ENCODE results near the gene NDST1. TPM values are rescaled to one million over a fixed set of nuclear protein-coding genes. Genes with fewer than 3 reads are reported as not detected.

Gene NDST1
- polyA plus RNA-seq, 1 donor = 54.9 TPM

DNA sequence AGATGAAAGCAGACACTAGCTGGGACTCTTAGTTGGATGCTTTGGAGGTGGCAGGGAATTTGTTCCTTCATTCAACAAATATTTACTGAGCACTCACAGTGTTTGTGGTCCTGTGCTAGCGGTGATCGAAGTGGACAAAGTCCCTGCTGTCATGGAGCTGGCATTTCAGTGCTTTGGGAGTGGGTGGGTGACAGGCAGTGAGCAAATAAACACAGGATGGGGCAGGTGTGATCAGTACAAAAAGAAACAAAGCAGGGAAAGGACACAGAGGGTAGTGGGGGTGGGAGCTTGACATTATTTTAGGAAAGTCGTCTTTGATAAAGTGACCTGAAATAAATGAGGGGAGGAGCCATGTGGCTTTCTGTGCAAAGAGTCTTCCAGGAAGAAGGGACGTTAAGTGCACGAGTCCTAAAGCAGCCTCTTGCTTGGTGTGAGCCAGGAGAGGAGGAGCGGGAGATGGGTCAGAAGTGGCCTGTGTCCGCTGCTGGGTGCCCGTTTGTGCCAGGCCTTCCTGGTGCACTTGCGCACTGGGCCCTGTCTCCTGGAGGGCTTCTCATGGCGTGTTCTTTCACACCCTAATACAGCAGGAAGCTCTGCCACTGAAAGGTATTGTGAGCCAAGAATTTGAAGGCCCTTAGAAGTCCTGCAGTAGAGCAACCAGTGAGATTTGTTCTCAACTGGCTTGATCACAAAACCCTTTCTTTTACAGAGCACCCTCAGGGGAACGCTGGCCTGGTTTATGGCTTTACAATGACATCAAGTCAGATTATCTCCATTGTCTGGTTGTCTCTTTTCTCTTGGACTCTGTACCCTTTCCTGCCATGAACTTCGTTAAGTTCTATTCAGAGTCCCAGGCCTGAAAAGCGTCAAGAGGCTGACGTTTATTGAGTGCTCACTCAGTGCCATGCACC, 14.8 kb downstream of the NDST1 start:
- no peak for DNase-seq

DNA sequence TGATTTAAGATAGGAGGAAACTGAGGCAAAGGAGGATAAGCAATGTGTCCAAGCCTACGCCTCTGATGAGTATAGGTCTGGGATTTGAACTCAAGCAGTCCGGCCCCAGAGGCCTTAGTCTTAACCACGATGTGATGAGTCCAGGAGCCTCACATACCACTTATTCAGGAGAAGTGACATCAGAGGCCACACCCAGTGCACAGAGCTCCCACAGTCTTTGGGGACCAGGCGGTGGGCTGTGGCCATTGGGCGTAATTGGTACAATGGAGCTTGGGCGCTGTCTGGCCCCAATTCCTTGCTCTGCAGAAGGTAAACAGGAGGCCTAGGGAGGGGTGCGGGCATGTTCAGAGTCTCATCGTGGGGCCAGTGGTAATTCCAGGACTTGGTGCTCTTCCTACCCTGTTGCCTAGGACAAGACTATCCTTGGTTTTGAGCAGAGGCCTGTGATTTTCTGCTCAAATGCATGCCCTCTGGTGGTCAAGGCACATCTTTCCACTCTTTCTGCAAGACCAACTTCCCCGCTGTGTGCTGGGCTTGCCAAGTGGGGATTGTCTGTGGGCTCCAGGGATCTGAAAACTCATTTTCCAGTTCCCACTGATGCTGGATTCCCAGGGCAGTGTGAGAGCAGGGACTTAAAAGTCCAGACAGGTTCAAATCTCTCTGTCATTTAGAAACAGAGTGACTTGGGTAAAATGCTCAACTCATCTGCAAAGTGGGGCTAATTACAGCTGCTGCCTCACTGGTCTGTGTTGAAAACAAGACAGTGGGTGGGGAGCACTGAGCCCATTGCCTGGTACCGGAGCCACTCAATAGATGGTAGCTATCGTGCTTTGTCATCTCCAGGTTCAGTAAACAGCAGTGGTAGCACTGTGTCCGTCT, 15.8 kb downstream of the NDST1 start:
- DNase-seq = peak; percentile 41

DNA sequence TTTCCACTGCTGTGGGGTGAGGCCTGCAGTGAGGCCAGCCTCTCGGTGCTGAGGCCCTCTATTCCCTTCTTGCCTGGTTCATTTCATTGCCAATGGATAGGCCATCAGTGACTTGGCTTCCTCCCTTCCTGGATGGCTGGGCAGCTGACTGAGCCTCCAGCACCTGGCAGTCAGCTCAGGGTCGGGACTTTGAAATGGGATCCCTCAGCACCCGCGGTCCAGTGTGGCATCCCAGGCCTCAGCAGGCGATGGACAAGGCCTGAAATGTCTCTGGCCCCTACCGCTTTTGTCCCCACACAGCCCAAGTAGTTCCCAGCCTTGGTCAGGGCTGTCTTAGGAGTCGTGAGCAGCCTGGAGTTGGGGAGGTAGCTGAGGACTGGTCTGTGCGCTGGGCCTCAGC, 17.2 kb downstream of the NDST1 start:
- no peak for DNase-seq

DNA sequence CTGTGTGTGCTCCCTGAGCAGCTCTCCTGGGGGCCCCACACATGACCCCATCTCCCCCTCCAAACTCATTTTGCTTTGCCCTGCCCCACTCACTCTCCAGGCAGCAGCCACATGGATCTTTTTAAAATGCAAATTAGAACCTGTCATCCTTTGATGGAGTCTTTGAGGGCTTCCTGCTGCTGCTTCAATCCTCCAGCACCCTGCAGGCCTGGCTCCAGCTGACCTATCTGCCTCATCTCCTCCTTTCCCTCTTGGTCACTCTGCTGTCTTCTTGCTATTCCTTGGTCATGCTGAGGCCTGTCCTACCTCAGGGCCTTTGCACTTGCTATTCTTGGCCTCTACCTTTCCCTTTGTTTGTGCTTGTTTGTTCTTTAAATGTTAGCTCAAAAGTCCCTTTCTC, 17.9 kb downstream of the NDST1 start:
- no peak for DNase-seq

DNA sequence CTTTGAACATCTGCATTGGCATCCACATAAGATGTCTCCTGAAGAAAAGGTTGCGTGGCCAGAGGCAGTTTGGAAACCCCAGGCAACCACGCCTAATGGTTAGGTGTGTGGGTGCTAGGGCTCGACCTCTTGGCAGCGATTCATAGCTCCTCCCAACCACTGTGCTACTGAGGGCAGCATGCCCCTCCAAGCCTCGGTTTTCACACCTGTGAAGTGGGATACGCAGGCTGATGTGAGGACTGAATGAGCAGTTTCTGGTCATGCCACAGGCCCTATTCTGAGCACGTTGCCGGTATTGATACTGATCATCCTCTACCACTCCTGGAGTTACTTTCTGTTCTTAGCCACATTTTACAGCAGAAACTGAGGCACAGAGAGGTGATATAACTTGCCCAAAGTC, 19.1 kb downstream of the NDST1 start:
- no peak for DNase-seq

DNA sequence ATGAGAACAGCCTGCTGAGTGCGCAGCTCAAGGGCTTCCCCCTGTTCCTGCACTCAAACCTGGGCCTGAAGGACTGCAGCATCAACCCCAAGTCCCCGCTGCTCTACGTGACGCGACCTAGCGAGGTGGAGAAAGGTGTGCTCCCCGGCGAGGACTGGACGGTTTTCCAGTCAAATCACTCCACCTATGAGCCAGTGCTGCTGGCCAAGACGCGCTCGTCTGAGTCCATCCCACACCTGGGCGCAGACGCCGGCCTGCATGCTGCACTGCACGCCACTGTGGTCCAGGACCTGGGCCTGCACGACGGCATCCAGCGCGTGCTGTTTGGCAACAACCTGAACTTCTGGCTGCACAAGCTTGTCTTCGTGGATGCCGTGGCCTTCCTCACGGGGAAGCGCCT, 19.9 kb downstream of the NDST1 start:
- DNase-seq = no peak

DNA sequence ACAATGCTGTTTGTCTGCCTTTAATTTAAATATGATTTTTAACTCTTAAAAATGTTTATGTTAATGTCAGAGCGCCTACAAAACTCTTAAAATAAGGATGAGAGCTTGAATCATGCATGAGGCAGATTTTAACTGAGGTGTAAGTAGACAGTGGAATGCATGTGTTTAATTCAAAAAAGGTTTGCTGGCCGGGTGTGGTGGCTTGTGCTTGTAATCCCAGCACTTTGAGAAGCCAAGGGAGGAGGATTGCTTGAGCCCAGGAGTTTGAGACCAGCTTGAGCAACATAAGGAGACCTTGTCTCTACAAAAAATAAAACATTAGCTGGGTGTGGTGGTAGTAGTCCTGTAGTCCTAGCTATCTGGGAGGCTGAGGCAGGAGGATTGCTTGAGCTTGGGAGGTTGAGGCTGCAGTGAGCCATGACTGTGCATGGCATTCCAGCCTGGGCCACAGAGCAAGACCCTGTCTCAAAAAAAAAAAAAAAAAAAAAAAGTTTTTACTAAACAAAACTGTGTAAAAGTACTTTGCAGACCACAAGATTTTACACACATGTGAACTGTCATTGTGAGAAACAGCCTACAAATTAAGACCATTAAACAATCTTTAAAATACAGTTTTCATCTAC, 21.1 kb downstream of the NDST1 start:
- DNase-seq = no peak

DNA sequence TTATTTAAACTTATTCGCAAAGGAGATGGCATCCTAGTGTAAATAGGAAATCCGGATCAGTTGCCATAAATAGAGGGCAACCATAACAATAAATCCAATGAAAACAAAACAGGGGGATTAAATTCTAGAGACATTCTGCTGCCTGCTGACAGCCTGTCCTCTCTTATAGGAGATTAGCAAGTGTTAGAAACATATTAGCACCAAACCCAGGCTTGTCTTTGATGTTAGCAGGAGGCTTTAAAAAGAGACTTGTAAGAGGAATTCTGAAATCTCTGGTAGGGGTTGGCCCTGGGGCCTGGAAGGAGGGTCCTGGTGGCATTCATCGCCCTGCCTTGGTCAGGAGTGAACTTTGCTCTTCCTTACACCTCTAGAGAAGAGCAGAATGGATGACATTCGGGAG, 21.6 kb downstream of the NDST1 start:
- DNase-seq = no peak

DNA sequence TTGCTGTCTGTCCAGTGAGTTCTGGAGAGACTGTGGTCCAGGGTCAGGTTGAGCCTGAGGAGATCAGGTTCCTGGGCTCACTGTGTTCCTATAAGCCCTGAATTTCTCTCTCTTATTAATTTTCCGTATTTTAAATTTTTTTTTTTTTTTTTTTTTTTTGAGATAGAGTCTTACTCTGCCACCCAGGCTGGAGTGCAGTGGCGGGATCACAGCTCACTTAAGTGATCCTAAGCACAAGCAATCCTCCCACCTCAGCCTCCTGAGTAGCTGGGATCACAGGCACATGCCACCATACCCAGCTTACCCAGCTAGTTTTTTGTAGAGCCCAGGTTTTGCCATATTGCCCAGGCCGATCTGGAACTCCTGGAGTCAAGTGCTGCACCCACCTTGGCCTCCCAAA, 22.5 kb downstream of the NDST1 start:
- DNase-seq = no peak

DNA sequence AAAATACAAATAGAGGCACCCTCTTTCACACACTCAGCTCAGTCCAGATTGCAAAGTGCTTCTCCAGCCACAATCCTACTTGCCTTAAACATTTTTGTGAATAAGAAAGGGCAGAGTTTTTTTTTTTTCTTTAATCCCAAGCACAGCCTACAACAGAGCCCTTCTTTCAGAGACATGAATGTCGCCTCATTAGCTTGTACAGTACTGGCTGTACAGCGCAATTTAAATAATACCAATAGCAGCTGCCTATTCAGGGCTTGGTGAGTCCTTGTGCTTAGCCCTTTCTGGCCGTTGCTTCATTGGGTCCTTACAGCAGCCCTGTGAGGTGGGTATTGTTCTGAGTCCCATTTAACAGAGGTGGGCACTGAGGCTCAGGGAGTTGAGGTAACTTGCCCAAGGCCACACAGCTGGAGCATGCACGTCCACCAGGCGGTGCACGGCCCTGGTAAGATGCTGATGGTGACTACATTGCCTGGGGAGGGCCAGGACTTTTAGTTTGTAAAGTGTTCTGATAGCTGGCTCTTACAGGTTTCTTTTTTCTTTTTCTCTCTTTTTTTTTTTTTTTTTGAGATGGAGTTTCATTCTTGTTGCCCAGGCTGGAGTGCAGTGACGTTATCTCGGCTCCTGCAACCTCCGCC, 23.1 kb downstream of the NDST1 start:
- DNase-seq = no peak

DNA sequence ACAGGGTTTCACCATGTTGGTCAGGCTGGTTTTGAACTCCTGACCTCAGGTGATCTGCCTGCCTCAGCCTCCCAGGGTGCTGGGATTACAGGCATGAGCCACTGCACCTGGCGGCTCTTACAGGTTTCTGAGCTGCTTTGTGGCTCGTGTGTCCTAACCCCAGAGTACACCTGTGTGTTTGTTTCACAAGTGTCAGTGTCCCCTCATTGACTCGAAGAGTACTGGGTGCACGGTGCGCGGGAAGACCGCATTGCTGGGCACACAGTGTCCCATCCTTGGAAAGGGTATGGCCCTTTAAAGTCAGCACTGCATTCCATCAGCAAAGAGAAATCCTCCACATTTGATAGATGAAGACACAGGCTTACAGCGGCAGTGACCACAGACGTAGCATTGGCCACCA, 23.8 kb downstream of the NDST1 start:
- no peak for DNase-seq

DNA sequence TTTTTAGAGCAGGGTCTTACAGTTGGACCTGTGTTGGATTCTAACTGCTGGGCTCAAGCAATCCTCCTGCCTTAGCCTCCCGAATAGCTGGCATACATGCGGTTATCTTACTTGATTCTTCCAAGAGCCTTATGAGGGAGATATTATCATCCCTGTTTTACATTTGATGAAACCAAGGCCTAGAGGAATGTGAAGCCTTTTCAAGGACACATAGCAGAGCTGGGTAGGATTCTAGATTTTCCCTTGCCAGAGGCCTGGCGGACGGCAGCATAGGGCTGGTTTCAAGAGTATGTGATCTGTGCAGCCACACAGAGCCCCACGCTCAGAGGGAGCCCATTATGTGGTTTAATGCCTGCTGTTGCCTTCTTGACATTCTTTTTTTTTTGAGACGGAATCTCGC, 24.2 kb downstream of the NDST1 start:
- no peak for DNase-seq

DNA sequence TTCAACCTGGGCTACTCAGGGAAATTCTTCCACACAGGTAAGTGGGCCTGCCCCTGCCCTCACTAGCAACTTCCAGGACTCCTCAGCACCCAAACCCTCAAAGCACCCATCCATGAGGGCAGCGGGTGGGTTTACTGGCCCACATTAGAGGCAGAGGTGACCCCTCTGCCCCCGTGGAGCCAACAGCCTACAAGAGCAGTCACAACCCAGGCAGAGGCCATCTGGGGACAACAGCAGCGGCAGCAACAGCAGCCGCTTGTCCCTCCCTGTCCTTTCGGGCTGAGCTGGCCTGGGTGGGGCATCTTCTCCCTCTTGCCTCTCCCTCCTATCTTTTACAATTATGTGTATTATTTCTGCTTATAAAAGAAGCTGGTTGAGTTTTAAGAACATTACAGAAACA, 25.1 kb downstream of the NDST1 start:
- DNase-seq = no peak

DNA sequence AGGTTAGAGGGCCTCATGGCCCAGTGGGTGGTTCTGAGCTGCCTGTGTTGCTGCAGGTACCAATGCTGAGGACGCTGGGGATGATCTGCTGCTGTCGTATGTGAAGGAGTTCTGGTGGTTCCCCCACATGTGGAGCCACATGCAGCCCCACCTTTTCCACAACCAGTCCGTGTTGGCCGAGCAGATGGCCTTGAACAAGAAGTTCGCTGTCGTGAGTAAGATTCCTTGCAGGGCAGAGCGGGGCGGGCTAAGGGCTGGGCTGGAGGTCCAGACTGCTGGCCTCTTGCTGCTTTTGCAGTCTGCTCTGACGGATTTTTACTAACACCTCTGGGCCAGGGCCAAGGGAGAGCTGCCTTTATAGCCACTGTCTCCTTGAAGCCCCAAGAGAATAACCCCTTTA, 26.9 kb downstream of the NDST1 start:
- no peak for DNase-seq

DNA sequence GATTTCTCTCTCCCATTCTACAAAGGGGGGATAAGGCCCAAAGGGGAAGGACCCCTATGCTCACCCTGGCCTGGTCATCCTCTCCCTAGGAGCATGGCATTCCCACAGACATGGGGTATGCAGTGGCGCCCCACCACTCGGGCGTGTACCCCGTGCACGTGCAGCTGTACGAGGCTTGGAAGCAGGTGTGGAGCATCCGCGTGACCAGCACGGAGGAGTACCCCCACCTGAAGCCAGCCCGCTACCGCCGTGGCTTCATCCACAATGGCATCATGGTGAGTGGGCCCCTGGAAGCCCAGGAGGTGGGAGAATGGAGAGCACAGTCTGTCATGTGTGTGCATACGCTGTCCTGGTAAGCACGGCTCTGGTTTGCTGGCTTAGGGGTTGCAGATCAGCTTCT, 27.7 kb downstream of the NDST1 start:
- DNase-seq = no peak

DNA sequence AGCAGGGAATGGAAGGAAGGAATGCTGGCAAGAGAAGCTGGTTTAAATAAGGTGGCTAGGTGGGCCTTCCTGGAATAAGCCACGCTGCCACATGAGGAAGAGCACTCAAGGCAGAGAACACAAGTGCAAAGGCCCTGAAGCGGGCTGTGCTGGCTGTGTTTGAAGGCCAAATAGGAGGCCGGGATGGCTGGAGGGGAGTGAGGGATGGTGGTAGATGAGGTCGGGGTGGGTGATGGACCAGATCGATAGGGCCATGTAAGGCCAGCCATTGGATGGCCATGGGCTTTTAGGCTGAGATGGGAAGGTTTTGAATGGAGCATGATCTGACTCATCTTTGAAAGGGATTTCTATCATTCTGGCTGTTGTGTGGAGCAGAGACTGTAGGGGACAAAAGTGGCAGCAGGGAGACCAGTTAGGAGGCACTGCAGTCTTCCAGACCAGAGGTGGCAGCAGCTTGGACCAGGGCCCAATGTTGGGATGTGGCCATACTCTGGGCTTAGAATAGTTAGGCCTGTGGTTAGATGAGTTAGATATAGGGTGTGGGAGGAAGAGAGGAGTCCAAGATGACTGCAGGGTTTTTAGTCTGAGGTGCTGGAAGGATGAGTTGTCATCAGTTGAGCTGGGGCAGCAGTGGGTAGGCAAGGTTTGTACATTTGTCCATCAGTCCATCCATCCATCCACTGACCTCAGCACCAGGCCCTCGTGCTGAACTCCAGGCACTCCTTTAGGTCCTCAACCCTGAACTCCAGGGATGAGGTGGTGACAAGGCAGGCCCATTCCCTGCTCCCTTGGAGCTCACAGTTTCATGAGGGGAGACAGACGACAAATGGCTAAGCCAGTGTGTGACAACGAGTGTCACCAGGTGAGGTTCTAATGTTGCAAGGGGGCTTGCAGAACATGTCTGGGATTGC, 30.3 kb downstream of the NDST1 start:
- DNase-seq = no peak

DNA sequence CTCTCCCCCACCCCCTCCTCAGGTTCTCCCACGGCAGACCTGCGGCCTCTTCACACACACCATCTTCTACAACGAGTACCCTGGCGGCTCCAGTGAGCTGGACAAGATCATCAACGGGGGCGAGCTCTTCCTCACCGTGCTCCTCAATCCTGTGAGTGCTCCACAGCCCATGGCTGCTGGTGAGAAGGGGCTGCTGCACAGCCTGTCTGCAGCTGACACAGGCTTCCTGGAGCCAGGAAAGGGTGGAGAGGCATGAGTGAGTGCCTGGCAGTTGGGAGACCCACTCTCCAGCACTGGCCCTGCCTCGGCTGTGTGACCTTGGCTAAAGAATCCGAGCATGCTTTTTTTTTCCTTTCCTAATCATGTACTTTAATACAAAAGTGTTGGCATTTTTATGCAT, 31.3 kb downstream of the NDST1 start:
- no peak for DNase-seq

DNA sequence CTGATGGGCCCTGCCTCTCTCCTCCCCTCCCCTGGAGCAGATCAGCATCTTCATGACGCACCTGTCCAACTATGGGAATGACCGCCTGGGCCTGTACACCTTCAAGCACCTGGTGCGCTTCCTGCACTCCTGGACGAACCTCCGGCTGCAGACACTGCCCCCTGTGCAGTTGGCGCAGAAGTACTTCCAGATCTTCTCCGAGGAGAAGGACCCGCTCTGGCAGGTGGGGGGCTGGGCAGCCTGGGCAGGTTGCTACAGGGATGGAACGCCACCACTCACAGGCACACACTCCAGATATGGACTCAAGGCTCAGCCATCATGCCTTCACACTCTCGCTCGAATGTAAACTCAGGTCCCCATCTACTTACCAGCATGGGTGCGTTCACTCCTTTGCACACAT, 32.1 kb downstream of the NDST1 start:
- DNase-seq = no peak

DNA sequence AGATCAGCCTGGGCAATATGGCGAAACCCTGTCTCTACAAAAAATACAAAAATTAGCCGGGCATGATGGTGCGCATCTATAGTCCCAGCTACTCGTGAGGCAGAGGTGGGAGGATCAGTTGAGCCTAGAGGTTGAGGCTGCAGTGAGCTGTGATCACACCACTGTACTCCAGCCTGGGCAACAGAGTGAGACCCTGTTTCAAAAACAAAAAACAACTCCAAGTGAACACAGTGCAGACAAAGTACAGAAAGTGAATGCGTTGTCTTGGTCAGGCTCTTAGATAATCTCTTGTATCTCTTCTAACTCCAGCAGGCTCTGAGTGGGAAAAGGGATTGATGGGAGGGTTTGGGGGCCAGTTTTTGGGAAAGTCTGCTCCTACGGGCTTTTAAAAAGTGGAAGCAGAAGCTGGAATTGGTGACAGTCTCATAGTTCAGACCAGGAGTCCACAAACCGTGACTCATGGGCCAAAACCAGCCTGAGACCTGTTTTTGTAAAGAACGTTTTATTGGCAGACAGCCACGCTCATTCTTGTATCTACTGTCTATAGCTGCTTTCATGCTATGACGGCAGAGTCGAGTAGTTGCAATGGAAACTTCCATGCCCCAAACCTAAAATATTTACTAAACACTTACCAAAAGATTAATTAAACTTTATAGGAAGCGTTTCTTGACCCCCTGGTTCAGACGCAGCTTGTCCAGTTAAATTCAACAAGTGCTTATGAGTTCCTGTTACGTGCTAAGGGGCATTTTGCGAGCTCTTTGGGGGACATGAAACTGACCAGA, 32.9 kb downstream of the NDST1 start:
- no peak for DNase-seq

DNA sequence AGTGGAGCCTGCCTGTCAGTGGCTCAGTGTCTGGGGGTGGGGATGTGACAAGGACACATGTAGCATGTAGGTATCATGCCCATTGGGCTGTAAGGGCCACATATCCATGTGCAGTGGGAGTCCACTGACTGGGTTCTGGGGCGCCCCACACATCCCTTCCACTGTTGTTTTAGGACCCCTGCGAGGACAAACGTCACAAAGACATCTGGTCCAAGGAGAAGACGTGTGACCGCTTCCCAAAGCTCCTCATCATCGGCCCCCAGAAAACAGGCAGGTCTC, 33.4 kb downstream of the NDST1 start:
- no peak for DNase-seq

DNA sequence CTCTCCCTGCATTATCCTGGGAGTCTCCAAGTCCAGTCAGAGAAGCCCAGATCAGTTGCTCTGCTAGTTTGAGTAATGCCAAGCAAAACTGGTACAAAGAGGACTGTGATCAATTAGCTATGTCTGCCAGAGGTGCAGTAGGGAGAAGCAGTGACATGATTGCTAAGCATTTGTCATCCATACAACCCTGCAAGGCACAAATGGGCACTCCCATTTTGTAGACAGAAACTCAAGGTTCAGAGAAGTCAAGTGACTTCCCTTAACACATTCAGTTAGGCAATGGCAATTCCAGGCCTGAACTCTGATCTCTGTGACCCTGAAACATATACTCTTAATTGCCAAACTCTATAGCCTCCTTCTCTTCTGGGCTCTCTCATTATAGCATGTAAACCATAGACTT, 34.0 kb downstream of the NDST1 start:
- no peak for DNase-seq
